Measurements from ENCODE around the gene CFAP58.

The CFAP58 gene

GRCh38 chr10:104353325-104354048, at the start of gene CFAP58:
TSS of gene CFAP58 (plus strand) at chr10:104353833. CDS start at chr10:104353898, 65 bp downstream.
- no peak for TF ChIP-seq ZNF274 (IDR thresholded peaks at IDR 0.05; ENCODE audit: low read depth, low read length)
- peak within 1 kb of the TSS; percentile 51; the same call in 1 of the 2 replicates for H3K4me3 ChIP-seq (ENCODE audit: low read length)

GRCh38 chr10:104304356-104304745, 49.3 kb upstream of the CFAP58 start:
- TF ChIP-seq ZNF274 (IDR thresholded peaks at IDR 0.05; ENCODE audit: low read depth, low read length): no peak
- no peak overlapping the region for H3K4me3 ChIP-seq (ENCODE audit: low read length)

- no peak overlapping the region for H3K4me3 ChIP-seq (ENCODE audit: low read length)
- TF ChIP-seq ZNF274 (IDR thresholded peaks at IDR 0.05; ENCODE audit: low read depth, low read length): no peak
Observed at GRCh38 chr10:104304927-104305326, 48.7 kb upstream of the CFAP58 start.

GRCh38 chr10:104306897-104307296, 46.7 kb upstream of the CFAP58 start:
- no peak for TF ChIP-seq ZNF274 (IDR thresholded peaks at IDR 0.05; ENCODE audit: low read depth, low read length)
- H3K4me3 ChIP-seq (ENCODE audit: low read length): no peak overlapping the region

- no peak overlapping the region; the same call in 1 of the 2 replicates for H3K4me3 ChIP-seq (ENCODE audit: low read length)
- no peak for TF ChIP-seq ZNF274 (IDR thresholded peaks at IDR 0.05; ENCODE audit: low read depth, low read length)
Observed at GRCh38 chr10:104307576-104308438, 45.8 kb upstream of the CFAP58 start.

- no peak overlapping the region; the same call in 1 of the 2 replicates for H3K4me3 ChIP-seq (ENCODE audit: low read length)
- no peak for TF ChIP-seq ZNF274 (IDR thresholded peaks at IDR 0.05; ENCODE audit: low read depth, low read length)
Observed at GRCh38 chr10:104308439-104308903, 45.2 kb upstream of the CFAP58 start.

GRCh38 chr10:104309980-104310978, 43.4 kb upstream of the CFAP58 start:
- no peak overlapping the region for H3K4me3 ChIP-seq (ENCODE audit: low read length)
- no peak for TF ChIP-seq ZNF274 (IDR thresholded peaks at IDR 0.05; ENCODE audit: low read depth, low read length)

GRCh38 chr10:104311184-104311720, 42.4 kb upstream of the CFAP58 start:
- TF ChIP-seq ZNF274 (IDR thresholded peaks at IDR 0.05; ENCODE audit: low read depth, low read length): no peak

GRCh38 chr10:104314591-104315485, 38.8 kb upstream of the CFAP58 start:
- no peak overlapping the region for H3K4me3 ChIP-seq (ENCODE audit: low read length)
- no peak for TF ChIP-seq ZNF274 (IDR thresholded peaks at IDR 0.05; ENCODE audit: low read depth, low read length)

More at GRCh38 chr10:104311184-104311720, 42.4 kb upstream of the CFAP58 start:
- H3K4me3 ChIP-seq (ENCODE audit: low read length): no peak overlapping the region

- no peak for TF ChIP-seq ZNF274 (IDR thresholded peaks at IDR 0.05; ENCODE audit: low read depth, low read length)
- H3K4me3 ChIP-seq (ENCODE audit: low read length): no peak overlapping the region
Observed at GRCh38 chr10:104315486-104315921, 38.1 kb upstream of the CFAP58 start.

- H3K4me3 ChIP-seq (ENCODE audit: low read length): no peak overlapping the region
- no peak for TF ChIP-seq ZNF274 (IDR thresholded peaks at IDR 0.05; ENCODE audit: low read depth, low read length)
Observed at GRCh38 chr10:104316321-104317099, 37.1 kb upstream of the CFAP58 start.

Measured in GM08714 (cell line).